ENCODE results near the gene TXNDC5. TPM values are rescaled to one million over a fixed set of nuclear protein-coding genes. Genes with fewer than 3 reads are reported as not detected.

The TXNDC5 gene
- total RNA-seq, 1 donor = 333 TPM

DNA sequence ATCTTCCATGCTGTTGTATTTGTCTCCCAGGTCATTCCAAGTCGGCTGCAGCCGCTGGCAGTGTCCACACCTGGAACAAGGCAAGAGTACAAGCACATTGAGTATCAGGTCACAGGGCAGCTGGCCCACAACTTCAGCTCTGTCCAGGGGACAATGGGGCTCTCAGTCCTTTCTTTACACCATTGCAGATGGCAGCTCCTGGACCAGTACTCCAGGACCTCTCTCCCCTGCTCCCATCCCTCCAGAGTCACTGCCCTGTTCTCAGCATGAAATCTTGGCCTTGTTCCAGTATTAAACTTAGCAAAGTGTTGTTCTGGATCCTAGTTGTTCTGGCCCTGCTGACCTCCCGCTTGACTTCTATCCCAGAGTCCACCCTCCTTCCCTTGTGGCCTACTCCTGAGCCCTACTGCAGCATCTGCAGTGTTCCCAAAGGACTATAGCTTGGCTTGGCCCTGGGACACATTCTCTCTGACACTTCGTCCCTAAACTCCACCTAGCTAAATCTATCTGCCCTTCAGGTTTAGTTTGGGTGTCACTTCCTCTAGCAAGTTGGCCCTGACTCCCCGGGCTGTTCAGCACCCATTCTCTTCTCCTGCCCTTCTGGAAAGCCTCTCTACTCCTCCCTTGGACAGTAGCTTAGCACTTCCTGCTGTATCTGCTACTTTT lies 5.8 kb downstream of the TXNDC5 start:
- no peak overlapping the region for H3K4me3 ChIP-seq (ENCODE audit: low read depth, low read length)
- TF ChIP-seq CTCF (IDR thresholded peaks at IDR 0.05; ENCODE audit: insufficient read depth, low read length) = no peak
- no peak for DNase-seq (ENCODE audit: low read depth)

DNA sequence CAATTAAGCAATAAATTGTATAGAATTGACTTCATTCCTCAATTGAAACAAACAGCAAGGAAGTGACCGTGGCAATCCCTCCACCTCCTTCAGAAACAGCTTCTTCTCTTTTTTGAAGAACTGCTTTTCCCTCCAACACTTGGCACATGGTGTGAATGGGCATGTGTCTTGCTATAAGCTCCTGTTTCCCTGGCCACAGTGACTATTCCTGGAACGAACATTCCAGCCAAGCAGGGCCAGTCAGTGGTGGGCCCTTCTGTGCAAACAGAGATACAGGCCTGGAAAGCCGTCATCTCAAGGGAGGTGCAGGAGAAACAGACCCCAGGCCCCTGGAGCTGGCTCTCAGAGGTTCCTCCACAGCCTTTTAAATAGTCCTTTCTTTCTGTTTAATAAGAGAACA lies 6.9 kb downstream of the TXNDC5 start:
- DNase-seq (ENCODE audit: low read depth) = no peak
- no peak overlapping the region for H3K4me3 ChIP-seq (ENCODE audit: low read depth, low read length)
- TF ChIP-seq CTCF (IDR thresholded peaks at IDR 0.05; ENCODE audit: insufficient read depth, low read length) = no peak

- no peak for DNase-seq (ENCODE audit: low read depth)
- no peak for TF ChIP-seq CTCF (IDR thresholded peaks at IDR 0.05; ENCODE audit: insufficient read depth, low read length)
- no peak overlapping the region for H3K4me3 ChIP-seq (ENCODE audit: low read depth, low read length)
Measured at GRCh38 chr6:7902867-7903266, 7.7 kb downstream of the TXNDC5 start.

GRCh38 chr6:7902221-7902620 lies 8.4 kb downstream of the TXNDC5 start:
- no peak overlapping the region for H3K4me3 ChIP-seq (ENCODE audit: low read depth, low read length)
- DNase-seq (ENCODE audit: low read depth) = no peak
- no peak for TF ChIP-seq CTCF (IDR thresholded peaks at IDR 0.05; ENCODE audit: insufficient read depth, low read length)

GRCh38 chr6:7901780-7902179 lies 8.8 kb downstream of the TXNDC5 start:
- no peak for DNase-seq (ENCODE audit: low read depth)
- no peak overlapping the region for H3K4me3 ChIP-seq (ENCODE audit: low read depth, low read length)
- TF ChIP-seq CTCF (IDR thresholded peaks at IDR 0.05; ENCODE audit: insufficient read depth, low read length) = no peak

- TF ChIP-seq CTCF (IDR thresholded peaks at IDR 0.05; ENCODE audit: insufficient read depth, low read length) = no peak
- no peak overlapping the region for H3K4me3 ChIP-seq (ENCODE audit: low read depth, low read length)
- no peak for DNase-seq (ENCODE audit: low read depth)
Measured at GRCh38 chr6:7901056-7901455, 9.5 kb downstream of the TXNDC5 start.

DNA sequence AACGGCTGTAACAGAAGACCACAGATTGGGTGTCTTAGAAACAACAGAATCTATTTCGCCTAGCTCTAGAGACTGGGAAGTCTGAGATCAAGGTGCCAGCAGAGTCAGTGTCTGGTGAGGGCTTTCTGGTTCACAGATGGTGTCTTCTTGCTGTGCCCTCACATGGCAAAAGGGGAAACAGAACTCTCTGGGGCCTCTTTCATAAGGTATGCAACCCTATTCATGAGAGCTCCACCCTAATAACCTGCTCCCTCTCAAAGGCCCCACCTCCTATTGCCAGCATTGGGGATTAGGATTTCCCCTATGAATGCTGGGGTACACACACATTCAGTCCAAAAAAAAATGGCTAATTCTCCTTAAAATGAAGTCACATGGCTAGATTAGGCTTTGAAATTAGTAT lies 10.0 kb downstream of the TXNDC5 start:
- no peak for TF ChIP-seq CTCF (IDR thresholded peaks at IDR 0.05; ENCODE audit: insufficient read depth, low read length)
- no peak overlapping the region for H3K4me3 ChIP-seq (ENCODE audit: low read depth, low read length)
- no peak for DNase-seq (ENCODE audit: low read depth)

Data from fibroblast of the aortic adventitia (primary cell).